NAMALWA (cell line): ENCODE results near the gene AGTR2.
A peak's percentile ranks its signal among the peaks of the same experiment; 100 is the strongest.
"Not testable (repeated sequence)": the region's sequence is repeated elsewhere in the genome, so short reads cannot be mapped to it uniquely, and the experiment has no call there.

Experiments used
- DNase-seq: peaks from one replicate; pipeline ENCODE4 v3.0.0-alpha.2; 2015; ENCODE audit warnings: low spot score

AGTR2 gene

GRCh38 chrX:116170511-116170910, at the start of gene AGTR2:
Gene AGTR2 (plus strand): TSS chrX:116170744. CDS start chrX:116172281, 1,537 bp downstream.
- no peak for DNase-seq

DNA sequence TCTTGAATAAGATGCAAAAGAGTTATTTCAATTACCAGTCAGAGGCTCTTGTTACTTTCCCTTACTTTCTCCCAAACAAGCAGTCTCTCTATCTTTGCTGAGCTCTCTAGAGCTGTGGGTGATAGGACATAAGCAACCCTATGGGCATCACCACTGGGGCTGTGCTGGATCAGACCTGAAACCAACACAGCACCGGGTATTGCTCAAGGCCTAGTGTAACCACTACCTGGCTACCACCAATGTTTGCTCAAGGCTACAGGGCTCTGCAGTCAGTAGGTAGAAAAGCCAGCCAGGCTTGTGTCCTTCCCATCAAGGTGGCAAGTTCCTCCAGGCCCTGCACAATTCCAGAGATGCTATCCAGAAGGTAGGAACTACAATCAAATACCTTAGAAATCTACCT, 35.3 kb upstream of the AGTR2 start:
- DNase-seq, result no peak

- not testable (repeated sequence) for DNase-seq
Measured at GRCh38 chrX:116141270-116141669, 29.3 kb upstream of the AGTR2 start.

DNA sequence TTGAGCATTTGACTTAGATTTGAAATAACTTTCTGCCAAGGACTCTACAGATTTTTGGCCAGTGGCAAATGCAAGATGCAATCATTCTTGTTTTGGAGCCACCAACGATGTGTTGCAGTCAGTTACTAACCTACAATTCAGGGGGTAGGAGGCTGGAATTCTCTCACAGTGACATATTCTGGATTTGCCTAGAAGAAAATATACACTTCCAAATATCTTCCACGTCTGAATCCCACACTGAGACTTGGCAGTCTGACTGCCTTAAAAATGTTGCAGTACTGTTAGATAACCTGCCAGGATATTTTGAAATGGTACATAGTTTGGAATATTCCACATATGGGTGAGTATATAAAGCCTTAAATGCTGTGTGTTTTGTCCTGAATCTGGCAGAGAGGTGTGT, 27.6 kb upstream of the AGTR2 start:
- no peak for DNase-seq

- DNase-seq, result no peak
Measured at GRCh38 chrX:116172976-116173375, 2.4 kb downstream of the AGTR2 start.

GRCh38 chrX:116181300-116181699, 10.8 kb downstream of the AGTR2 start:
- DNase-seq, result no peak

- DNase-seq, result no peak
Measured at GRCh38 chrX:116185163-116185562, 14.6 kb downstream of the AGTR2 start.

DNA sequence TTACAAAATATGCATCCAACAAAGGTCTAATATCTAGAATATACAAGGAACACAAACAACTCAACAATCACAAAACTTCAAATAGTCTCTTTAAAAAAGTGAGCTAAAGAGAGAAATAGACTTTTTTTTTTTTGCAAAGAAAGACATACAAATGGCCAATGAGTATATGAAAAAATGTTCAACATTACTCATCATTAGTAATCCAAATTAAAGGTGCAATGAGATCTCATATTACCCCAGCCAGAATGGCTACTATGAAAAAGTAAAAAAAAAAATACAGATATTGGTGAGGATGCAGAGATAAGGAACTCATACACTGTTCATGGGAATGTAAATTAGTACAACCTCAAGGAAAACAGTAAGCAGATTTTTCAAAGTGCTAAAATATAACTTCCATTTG, 24.1 kb downstream of the AGTR2 start:
- DNase-seq, result no peak

DNA sequence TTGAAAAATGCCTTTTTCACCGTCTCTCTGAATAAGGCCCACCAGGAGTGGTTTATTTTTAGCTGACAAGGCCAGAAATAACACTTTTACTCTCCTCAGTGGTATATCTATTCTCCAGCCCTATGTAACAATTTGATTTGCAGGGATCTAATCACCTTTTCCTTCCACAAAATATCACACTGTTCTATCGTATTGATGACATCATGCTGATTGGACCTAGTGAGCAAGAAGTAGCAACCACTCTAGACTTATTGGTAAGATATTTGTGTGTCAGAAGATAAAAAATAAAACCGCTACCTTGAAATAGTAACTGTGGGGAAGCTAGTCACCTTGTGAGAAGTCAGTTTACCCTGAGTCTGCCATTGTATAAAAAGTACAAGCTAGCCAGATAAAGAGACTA, 27.7 kb downstream of the AGTR2 start:
- DNase-seq, result no peak

DNA sequence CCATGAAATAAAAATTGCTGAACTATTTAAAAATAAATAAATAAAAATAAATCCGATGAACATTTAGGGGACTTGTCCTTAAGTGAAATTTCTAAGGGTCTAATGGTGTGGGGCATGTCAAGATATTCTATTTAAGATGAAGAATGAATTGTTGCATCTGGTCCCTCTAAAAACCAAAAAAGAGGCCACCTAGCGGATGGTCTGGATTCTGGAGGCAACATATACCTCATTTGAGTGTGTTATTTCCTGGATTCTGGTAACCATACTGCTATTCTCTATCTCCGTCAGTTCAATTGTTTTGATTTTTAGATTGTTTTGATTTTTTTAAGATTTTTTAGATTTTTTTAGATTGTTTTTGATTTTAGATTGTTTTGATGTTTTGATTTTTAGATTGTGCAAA, 28.3 kb downstream of the AGTR2 start:
- peak; percentile 53 for DNase-seq

DNA sequence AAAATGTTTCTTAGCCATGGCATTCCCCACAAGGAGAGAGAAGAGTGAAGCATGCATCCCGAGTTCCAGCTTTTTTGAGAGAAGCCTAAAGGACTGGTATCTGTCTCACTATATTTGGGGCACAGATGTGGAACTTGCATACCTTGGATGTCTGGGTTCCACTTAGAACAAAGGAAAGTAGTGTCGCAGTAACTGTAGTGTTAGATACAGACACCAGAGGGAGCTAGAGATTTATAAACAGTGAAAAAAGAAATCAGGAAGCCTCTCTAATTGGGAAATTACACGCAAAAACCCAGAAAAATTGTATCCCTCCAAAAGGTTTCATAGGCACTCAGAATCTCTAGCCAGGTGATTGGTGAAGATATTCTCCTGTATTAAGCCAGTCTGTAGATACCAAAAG, 34.4 kb downstream of the AGTR2 start:
- DNase-seq, result peak; percentile 51

- DNase-seq, result no peak
Measured at GRCh38 chrX:116213262-116213661, 42.7 kb downstream of the AGTR2 start.

- DNase-seq, result not testable (repeated sequence)
Measured at GRCh38 chrX:116217080-116217479, 46.5 kb downstream of the AGTR2 start.
